ENCODE measurements around the gene SNTB2. TPM values are rescaled to one million over a fixed set of nuclear protein-coding genes. Genes with fewer than 3 reads are reported as not detected.

The SNTB2 gene
- total and polyA plus RNA-seq, 2 of the 8 experiments (the other 6 are each of a cell fraction or from before 2014, with no cell fraction given): 6.0 to 16.1 TPM

DNA sequence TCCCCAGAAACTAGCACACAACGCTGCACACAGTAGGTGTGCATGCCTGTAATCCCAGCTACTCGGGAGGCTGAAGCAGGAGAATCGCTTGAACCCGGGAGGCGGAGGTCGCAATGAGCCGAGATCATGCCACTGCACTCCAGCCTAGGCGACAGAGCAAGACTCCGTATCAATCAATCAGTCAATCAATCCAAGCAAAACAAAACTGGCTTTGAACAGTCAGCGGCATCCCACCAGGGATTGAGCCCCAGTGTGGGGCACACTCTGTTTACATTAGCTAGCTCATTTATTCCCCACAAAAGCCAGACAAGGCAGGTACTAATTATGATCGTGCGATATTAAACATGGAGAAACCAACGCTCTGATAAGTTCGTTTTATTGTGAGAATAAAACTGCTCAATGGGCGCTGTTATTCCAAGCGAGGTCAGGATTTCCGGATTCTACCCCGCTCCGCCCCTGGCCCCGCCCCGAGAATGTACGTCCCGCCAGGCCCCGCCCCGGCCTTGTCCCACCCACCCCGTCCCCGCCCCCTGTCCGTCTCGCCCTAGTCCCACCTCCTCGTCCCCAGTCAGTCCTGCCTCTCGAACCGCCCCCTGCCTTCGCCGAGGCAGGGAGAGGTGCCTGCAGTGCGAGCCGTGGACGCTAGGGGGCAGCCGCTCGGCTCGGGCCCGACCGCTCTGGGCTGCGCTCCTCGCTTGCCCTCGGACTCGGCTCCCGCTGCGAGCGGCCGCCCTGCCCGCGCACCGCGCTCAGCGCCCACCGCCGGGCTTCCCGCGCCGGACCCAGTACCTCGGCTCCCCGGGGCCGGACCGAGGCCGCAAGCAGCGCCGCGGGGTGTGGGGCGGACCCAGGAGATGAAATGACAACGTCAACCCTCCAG is 123.9 kb downstream of the SNTB2 start, which contains the start of gene VPS4A (continued):
- TF ChIP-seq RFX5 (IDR thresholded peaks at IDR 0.05; ENCODE audit: borderline replicate concordance, low read depth, low read length) (no peak), KDM1A (IDR thresholded peaks at IDR 0.05; ENCODE audit: borderline replicate concordance, low read length) (no peak), TAF1 (IDR thresholded peaks at IDR 0.05; ENCODE audit: low read depth, low read length) (peak; percentile 74; the same call in 1 of the 2 replicates), KDM5A (IDR thresholded peaks at IDR 0.05; ENCODE audit: low read length) (no peak), SAP30 (IDR thresholded peaks at IDR 0.05; ENCODE audit: insufficient read depth, insufficient replicate concordance, low read length) (no peak), ZNF274 (IDR thresholded peaks at IDR 0.05; ENCODE audit: borderline replicate concordance, extremely low read depth, low read length) (no peak), RNF2 (IDR thresholded peaks at IDR 0.05; ENCODE audit: borderline replicate concordance, low read depth, low read length, missing control alignments, poor library complexity, severe bottlenecking) (no peak), BRCA1 (IDR thresholded peaks at IDR 0.05; ENCODE audit: low read depth, low read length) (no peak), POLR2AphosphoS5 (IDR thresholded peaks at IDR 0.05; ENCODE audit: low read depth, low read length) (peak; percentile 64), BACH1 (IDR thresholded peaks at IDR 0.05; ENCODE audit: low read length) (no peak), NANOG (IDR thresholded peaks at IDR 0.05; ENCODE audit: insufficient read depth, low read depth, low read length, poor library complexity, severe bottlenecking) (no peak), GABPA (IDR thresholded peaks at IDR 0.05; ENCODE audit: borderline replicate concordance, insufficient read depth, low read length) (no peak)
- TF ChIP-seq, protein P1, sequence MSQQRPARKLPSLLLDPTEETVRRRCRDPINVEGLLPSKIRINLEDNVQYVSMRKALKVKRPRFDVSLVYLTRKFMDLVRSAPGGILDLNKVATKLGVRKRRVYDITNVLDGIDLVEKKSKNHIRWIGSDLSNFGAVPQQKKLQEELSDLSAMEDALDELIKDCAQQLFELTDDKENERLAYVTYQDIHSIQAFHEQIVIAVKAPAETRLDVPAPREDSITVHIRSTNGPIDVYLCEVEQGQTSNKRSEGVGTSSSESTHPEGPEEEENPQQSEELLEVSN (IDR thresholded peaks at IDR 0.05): no peak
- TF ChIP-seq, protein P2, sequence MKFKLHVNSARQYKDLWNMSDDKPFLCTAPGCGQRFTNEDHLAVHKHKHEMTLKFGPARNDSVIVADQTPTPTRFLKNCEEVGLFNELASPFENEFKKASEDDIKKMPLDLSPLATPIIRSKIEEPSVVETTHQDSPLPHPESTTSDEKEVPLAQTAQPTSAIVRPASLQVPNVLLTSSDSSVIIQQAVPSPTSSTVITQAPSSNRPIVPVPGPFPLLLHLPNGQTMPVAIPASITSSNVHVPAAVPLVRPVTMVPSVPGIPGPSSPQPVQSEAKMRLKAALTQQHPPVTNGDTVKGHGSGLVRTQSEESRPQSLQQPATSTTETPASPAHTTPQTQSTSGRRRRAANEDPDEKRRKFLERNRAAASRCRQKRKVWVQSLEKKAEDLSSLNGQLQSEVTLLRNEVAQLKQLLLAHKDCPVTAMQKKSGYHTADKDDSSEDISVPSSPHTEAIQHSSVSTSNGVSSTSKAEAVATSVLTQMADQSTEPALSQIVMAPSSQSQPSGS (IDR thresholded peaks at IDR 0.05; ENCODE audit: low read length): no peak
- TF ChIP-seq, protein P3, sequence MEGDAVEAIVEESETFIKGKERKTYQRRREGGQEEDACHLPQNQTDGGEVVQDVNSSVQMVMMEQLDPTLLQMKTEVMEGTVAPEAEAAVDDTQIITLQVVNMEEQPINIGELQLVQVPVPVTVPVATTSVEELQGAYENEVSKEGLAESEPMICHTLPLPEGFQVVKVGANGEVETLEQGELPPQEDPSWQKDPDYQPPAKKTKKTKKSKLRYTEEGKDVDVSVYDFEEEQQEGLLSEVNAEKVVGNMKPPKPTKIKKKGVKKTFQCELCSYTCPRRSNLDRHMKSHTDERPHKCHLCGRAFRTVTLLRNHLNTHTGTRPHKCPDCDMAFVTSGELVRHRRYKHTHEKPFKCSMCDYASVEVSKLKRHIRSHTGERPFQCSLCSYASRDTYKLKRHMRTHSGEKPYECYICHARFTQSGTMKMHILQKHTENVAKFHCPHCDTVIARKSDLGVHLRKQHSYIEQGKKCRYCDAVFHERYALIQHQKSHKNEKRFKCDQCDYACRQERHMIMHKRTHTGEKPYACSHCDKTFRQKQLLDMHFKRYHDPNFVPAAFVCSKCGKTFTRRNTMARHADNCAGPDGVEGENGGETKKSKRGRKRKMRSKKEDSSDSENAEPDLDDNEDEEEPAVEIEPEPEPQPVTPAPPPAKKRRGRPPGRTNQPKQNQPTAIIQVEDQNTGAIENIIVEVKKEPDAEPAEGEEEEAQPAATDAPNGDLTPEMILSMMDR (IDR thresholded peaks at IDR 0.05; ENCODE audit: control extremely low read depth in 1 of 3, insufficient read depth in 1 of 3, low read depth in 1 of 3, low read length in 3 of 3): peak; percentile 92 to 98 (median 96)
- TF ChIP-seq, protein P4, sequence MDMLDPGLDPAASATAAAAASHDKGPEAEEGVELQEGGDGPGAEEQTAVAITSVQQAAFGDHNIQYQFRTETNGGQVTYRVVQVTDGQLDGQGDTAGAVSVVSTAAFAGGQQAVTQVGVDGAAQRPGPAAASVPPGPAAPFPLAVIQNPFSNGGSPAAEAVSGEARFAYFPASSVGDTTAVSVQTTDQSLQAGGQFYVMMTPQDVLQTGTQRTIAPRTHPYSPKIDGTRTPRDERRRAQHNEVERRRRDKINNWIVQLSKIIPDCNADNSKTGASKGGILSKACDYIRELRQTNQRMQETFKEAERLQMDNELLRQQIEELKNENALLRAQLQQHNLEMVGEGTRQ (IDR thresholded peaks at IDR 0.05; ENCODE audit: low read length): no peak
